Right lobe of liver (tissue), 4 donors: ENCODE measurements around the gene HACD4.
"Not testable (repeated sequence)": the region's sequence is repeated elsewhere in the genome, so short reads cannot be mapped to it uniquely, and the experiment has no call there.

Experiments
- CTCF ChIP-seq, 4 donors: fragments of 200-600 bp in 3 of 4; fragments of 450-650 bp in 1 of 4; IDR thresholded peaks; one replicate each; pipeline versions ENCODE4 v1.5.1 to v1.8.0; 2016 to 2022; ENCODE audit warnings: antibody characterized with exemption in 4 of 4, mild to moderate bottlenecking in 2 of 4
- POLR2A ChIP-seq: fragments of 450-650 bp; IDR thresholded peaks from one replicate; pipeline ENCODE4 v1.6.1; 2017; ENCODE audit warnings: antibody characterized with exemption, mild to moderate bottlenecking
- donor health status: DM: no; HTN: no; CAD: no.
- donor health status: DM: no; HTN: no; CAD: no.
- donor health status: DM: no; HTN: yes; CAD: no.

GRCh38 chr9:20974191-20974938 is 57.1 kb downstream of the HACD4 start:
- not testable (repeated sequence) for TF ChIP-seq POLR2A; CTCF (IDR thresholded peaks at IDR 0.05)
